Activated naive CD4-positive, alpha-beta T cell treated with anti-CD3 and anti-CD28 coated beads, Interleukin-2, amount 50 U/mL, for 72 hours (primary cell): ENCODE data around the gene PCED1B. TPM values are rescaled to one million over a fixed set of nuclear protein-coding genes. Genes with fewer than 3 reads are reported as not detected.
"Not testable (repeated sequence)": the region's sequence is repeated elsewhere in the genome, so short reads cannot be mapped to it uniquely, and the experiment has no call there.

Source experiments
- ATAC-seq, 2 donors: fragments of 150-1000 bp; cut with Tn5 transposase; 2 replicates each; pipeline ENCODE4 v1.10.0; 2021; ENCODE audit warnings: mild to moderate bottlenecking in 2 of 2, moderate library complexity in 2 of 2
- DNase-seq, 2 donors: peaks; one replicate each; pipeline ENCODE4 v3.0.0; 2021 to 2022; ENCODE audit warnings: low spot score in 2 of 2
- H3K27ac Mint-ChIP-seq, 2 donors: one replicate each; pipeline ENCODE4 v1.8.0; 2022; ENCODE audit warnings: mild to moderate bottlenecking in 2 of 2, mixed read lengths in 2 of 2
- H3K36me3 Mint-ChIP-seq, 2 donors: one replicate each; pipeline ENCODE4 v1.8.0; 2022; ENCODE audit warnings: mixed read lengths in 2 of 2
- H3K9me3 Mint-ChIP-seq, 2 donors: one replicate each; pipeline ENCODE4 v1.8.0; 2022; ENCODE audit warnings: mixed read lengths in 2 of 2
- total RNA-seq, 2 donors: library from RNA; stranded (reverse); gene quantifications; one replicate each; pipeline ENCODE4 v1.2.3, GENCODE V29; 2022

Gene PCED1B
- total RNA-seq, 2 donors from 2014 or later = 92.5 to 149 TPM

GRCh38 chr12:47269916-47270315 is 190.5 kb downstream of the PCED1B start:
- Mint-ChIP-seq H3K27ac (peak overlapping the region in 1 of 2 donors; percentile 86), H3K9me3 (peaks cover 9 to 12% of the 10 kb centered on the region in 2 donors), H3K36me3 (peaks cover 6 to 23% of the 10 kb centered on the region in 2 donors)
- no peak for ATAC-seq
- no peak for DNase-seq

GRCh38 chr12:47270782-47271664 is 191.6 kb downstream of the PCED1B start:
- peak overlapping the region; percentile 65 to 86 for H3K27ac Mint-ChIP-seq
- peaks cover 6 to 15% of the 10 kb centered on the region in 2 donors for H3K36me3 Mint-ChIP-seq
- ATAC-seq (peak; percentile 82 to 87), DNase-seq (no peak)
- peaks cover 9 to 12% of the 10 kb centered on the region in 2 donors for H3K9me3 Mint-ChIP-seq

- Mint-ChIP-seq H3K36me3 (peaks cover 6 to 13% of the 10 kb centered on the region in 2 donors), H3K27ac (peak overlapping the region; percentile 16 to 86), H3K9me3 (peaks cover 9 to 12% of the 10 kb centered on the region in 2 donors)
- no peak for ATAC-seq
- no peak for DNase-seq
Observed at GRCh38 chr12:47271800-47272239, 192.4 kb downstream of the PCED1B start.

- peak overlapping the region; percentile 61 to 86 for H3K27ac Mint-ChIP-seq
- H3K36me3 Mint-ChIP-seq = peaks cover 8 to 13% of the 10 kb centered on the region in 2 donors
Observed at GRCh38 chr12:47272412-47273190, 193.2 kb downstream of the PCED1B start.

GRCh38 chr12:47273191-47273626 is 193.8 kb downstream of the PCED1B start:
- Mint-ChIP-seq H3K27ac (peak overlapping the region; percentile 61 to 86), H3K9me3 (peaks cover 11% of the 10 kb centered on the region in 2 donors), H3K36me3 (peaks cover 9 to 12% of the 10 kb centered on the region in 2 donors)
- ATAC-seq (no peak), DNase-seq (no peak)

More at GRCh38 chr12:47272412-47273190, 193.2 kb downstream of the PCED1B start:
- peaks cover 11 to 14% of the 10 kb centered on the region in 2 donors for H3K9me3 Mint-ChIP-seq
- DNase-seq (no peak), ATAC-seq (no peak)

GRCh38 chr12:47274760-47275159 is 195.3 kb downstream of the PCED1B start:
- H3K27ac Mint-ChIP-seq = peak overlapping the region in 1 of 2 donors; percentile 95
- H3K36me3 Mint-ChIP-seq = peaks cover 0 to 6% of the 10 kb centered on the region in 2 donors
- no peak for ATAC-seq
- H3K9me3 Mint-ChIP-seq = peaks cover 5% of the 10 kb centered on the region in 2 donors
- DNase-seq = no peak

- Mint-ChIP-seq H3K36me3 (peaks cover 0 to 6% of the 10 kb centered on the region in 2 donors), H3K27ac (peak overlapping the region in 1 of 2 donors; percentile 95), H3K9me3 (peaks cover 5% of the 10 kb centered on the region in 2 donors)
- ATAC-seq (no peak), DNase-seq (no peak)
Observed at GRCh38 chr12:47276253-47276620, 196.8 kb downstream of the PCED1B start.

- DNase-seq (peak in 1 of 2 donors; percentile 32), ATAC-seq (peak; percentile 63 to 78)
- peak overlapping the region; percentile 92 to 95 for H3K27ac Mint-ChIP-seq
- H3K36me3 Mint-ChIP-seq = peaks cover 0 to 6% of the 10 kb centered on the region in 2 donors
- H3K9me3 Mint-ChIP-seq = peaks cover 5% of the 10 kb centered on the region in 2 donors
Observed at GRCh38 chr12:47276621-47277309, 197.3 kb downstream of the PCED1B start.

GRCh38 chr12:47277972-47278448 is 198.6 kb downstream of the PCED1B start:
- Mint-ChIP-seq H3K36me3 (peaks cover 6 to 9% of the 10 kb centered on the region in 2 donors), H3K27ac (peak overlapping the region; percentile 66 to 95), H3K9me3 (peaks cover 5 to 9% of the 10 kb centered on the region in 2 donors)
- ATAC-seq (peak; percentile 49 to 60), DNase-seq (peak in 1 of 2 donors; percentile 62)

GRCh38 chr12:47279758-47280157 is 200.3 kb downstream of the PCED1B start:
- peaks cover 5 to 18% of the 10 kb centered on the region in 2 donors for H3K9me3 Mint-ChIP-seq
- not testable (repeated sequence) for H3K27ac Mint-ChIP-seq, ATAC-seq, DNase-seq, H3K36me3 Mint-ChIP-seq

- Mint-ChIP-seq H3K9me3 (peaks cover 5 to 20% of the 10 kb centered on the region in 2 donors), H3K27ac (peak overlapping the region in 1 of 2 donors; percentile 79), H3K36me3 (peaks cover 6 to 10% of the 10 kb centered on the region in 2 donors)
- ATAC-seq = no peak
- no peak for DNase-seq
Observed at GRCh38 chr12:47280543-47281300, 201.3 kb downstream of the PCED1B start.

- H3K9me3 Mint-ChIP-seq = peaks cover 5 to 20% of the 10 kb centered on the region in 2 donors
- H3K36me3 Mint-ChIP-seq = peaks cover 6 to 13% of the 10 kb centered on the region in 2 donors
- H3K27ac Mint-ChIP-seq = peak overlapping the region; percentile 2 to 79
- ATAC-seq (peak; percentile 73 to 79), DNase-seq (no peak)
Observed at GRCh38 chr12:47281667-47282171, 202.3 kb downstream of the PCED1B start.

- Mint-ChIP-seq H3K27ac (peak overlapping the region in 1 of 2 donors; percentile 79), H3K36me3 (peaks cover 6 to 14% of the 10 kb centered on the region in 2 donors), H3K9me3 (peaks cover 5 to 20% of the 10 kb centered on the region in 2 donors)
- DNase-seq = no peak
- ATAC-seq = no peak
Observed at GRCh38 chr12:47282206-47282605, 202.8 kb downstream of the PCED1B start.
